Heart left ventricle (tissue), 16 donors: ENCODE measurements around the gene GRM8. TPM values are rescaled to one million over a fixed set of nuclear protein-coding genes. Genes with fewer than 3 reads are reported as not detected.

ENCODE experiments used
- ATAC-seq, 4 donors: fragments of 200-7000 bp; cut with Tn5 transposase; one replicate each; pipeline ENCODE4 v1.9.1; 2020 to 2022; ENCODE audit warnings: moderate library complexity in 4 of 4, mild to moderate bottlenecking in 3 of 4, moderate number of reproducible peaks in 1 of 4
- DNase-seq, 5 donors: peaks; one replicate each; pipeline ENCODE4 v3.0.0-alpha.2; 2020
- H3K27ac ChIP-seq, 12 donors: fragments of 200-600 bp; sonication (generic) in 4 of 12; one replicate each; pipeline versions ENCODE4 v1.5.0 to v1.8.0; 2016 to 2022; ENCODE audit warnings: mild to moderate bottlenecking in 2 of 12
- H3K27me3 ChIP-seq, 9 donors: fragments of 200-600 bp; sonication (generic) in 2 of 9; one replicate each; pipeline versions ENCODE4 v1.5.1 to v1.8.0; 2016 to 2022; ENCODE audit warnings: mild to moderate bottlenecking in 3 of 9
- H3K36me3 ChIP-seq, 9 donors: fragments of 200-600 bp; sonication (generic) in 2 of 9; one replicate each; pipeline versions ENCODE4 v1.5.0 to v1.8.0; 2018 to 2022; ENCODE audit warnings: mild to moderate bottlenecking in 2 of 9
- H3K4me1 ChIP-seq, 12 donors: fragments of 200-600 bp; sonication (generic) in 4 of 12; one replicate each; pipeline versions ENCODE4 v1.5.0 to v1.8.0; 2016 to 2022; ENCODE audit warnings: mild to moderate bottlenecking in 3 of 12
- H3K4me3 ChIP-seq, 12 donors: fragments of 200-600 bp; sonication (generic) in 4 of 12; one replicate each; pipeline versions ENCODE4 v1.5.0 to v1.8.0; 2017 to 2022; ENCODE audit warnings: mild to moderate bottlenecking in 9 of 12, moderate library complexity in 4 of 12
- H3K9me3 ChIP-seq, 12 donors: fragments of 200-600 bp; sonication (generic) in 4 of 12; one replicate each; pipeline versions ENCODE4 v1.5.0 to v1.8.0; 2016 to 2022; ENCODE audit warnings: mild to moderate bottlenecking in 1 of 12
- CTCF ChIP-seq, 12 donors: fragments of 200-600 bp; sonication (generic) in 4 of 12; IDR thresholded peaks; one replicate each; pipeline versions ENCODE4 v1.5.0 to v1.8.0; 2018 to 2022; ENCODE audit warnings: antibody characterized with exemption in 12 of 12, mild to moderate bottlenecking in 5 of 12
- POLR2A ChIP-seq, 2 donors: fragments of 450-650 bp; IDR thresholded peaks; one replicate each; pipeline ENCODE4 v1.6.1; 2017; ENCODE audit warnings: antibody characterized with exemption in 2 of 2, mild to moderate bottlenecking in 2 of 2, moderate library complexity in 2 of 2
- WGBS, 4 donors: extraction: QIAGEN DNeasy Blood & Tissue Kit in 2 of 4; methylation state at CpG; one replicate each; pipeline versions ENCODE4 v1.1.5 to v1.1.7; 2013 to 2018; 5-methylcytosine and 5-hydroxymethylcytosine counted together
- intact Hi-C, 10 donors: fragments of 100-400 bp; cut with DNase I; formaldehyde crosslinking; loops; one replicate each; pipeline versions ENCODE4 v1.11.1 to v1.14.2; 2022
- polyA plus RNA-seq, 2 donors: library from polyadenylated mRNA; stranded (reverse); fragments of 200-250 nt; gene quantifications; one replicate each; pipeline ENCODE4 v1.2.3, GENCODE V29; 2013
- total RNA-seq, 9 donors: library from RNA; depleted of rRNA in 2 of 9; stranded (reverse); fragments of >200 nt in 2 of 9; fragmentation: NEBNext Ultra II Directional in 3 of 9; extraction: Animal tissue kit (Norgen Biotek cat#: 25700) in 3 of 9; gene quantifications; one replicate each; pipeline versions ENCODE4 v1.1.0 to v1.2.4, GENCODE V29; 2016 to 2023
- donor health status: ischemic (EF 13 %, LVEDD 7.1; RV severe dilation, severe dysfunction).
- donor health status: healthy with polysubstance abuse.
- donor health status: DM: no; HTN: yes; CAD: no.
- donor health status: DM: no; HTN: no; CAD: no.
- donor health status: ischemic (EF 25% LVEDD 6.9; RV normal size, moderate dysfunction).
- donor health status: ischemic (EF 25% LVEDD 5.7; RV mildly dilated, moderate dysfunction).
- donor health status: healthy.
- donor health status: DM: yes; HTN: yes; CAD: no.
- donor health status: ischemic (EF 35%, LVEDD 5.7; RV mildly dilated, moderate dysfunction).
- donor health status: nonischemic (EF 11% LVEDD 7.7; RV severe dilation, severe dysfunction).
- donor health status: DM: yes; HTN: yes; CAD: no.
- donor health status: PGD.
- donor health status: ischemic (EF 29% LVEDD 5.4; RV normal size, mild dysfunction).
- donor health status: nonischemic (EF 23%, LVEDD 6.1; RV moderate dilation, normal function).

The GRM8 gene
- total and polyA plus RNA-seq, 11 donors, result 0.21 to 0.75 (median 0.32) TPM; not detected in 5

GRCh38 chr7:126535176-126535575, 717.6 kb downstream of the GRM8 start:
- DNase-seq (peak in 1 of 5 donors; percentile 24), ATAC-seq (peak in 2 of 4 donors; percentile 11 to 44)
- intact Hi-C loops, result no loop called here
- Histone ChIP-seq H3K4me1 (no peaks in the 10 kb centered on the region), H3K9me3 (no peaks in the 10 kb centered on the region), H3K27ac (no peak overlapping the region), H3K4me3 (no peak overlapping the region), H3K36me3 (no peaks in the 10 kb centered on the region), H3K27me3 (no peaks in the 10 kb centered on the region)
- 52 to 60% (median 56%) methylated on average over 5 of the region's 5 CpGs for WGBS, 4 donors
- no peak for TF ChIP-seq POLR2A (IDR thresholded peaks at IDR 0.05)
- no peak for TF ChIP-seq CTCF (IDR thresholded peaks at IDR 0.05)

- WGBS, 4 donors, result 79 to 82% (median 81%) methylated on average over 7 of the region's 7 CpGs
- no peak overlapping the region for H3K4me3 ChIP-seq
- H3K27ac ChIP-seq, result no peak overlapping the region
- no peaks in the 10 kb centered on the region for H3K36me3 ChIP-seq
- DNase-seq, result no peak
- ATAC-seq, result no peak
- H3K27me3 ChIP-seq, result no peaks in the 10 kb centered on the region
- TF ChIP-seq POLR2A (IDR thresholded peaks at IDR 0.05), result no peak
- no peak for TF ChIP-seq CTCF (IDR thresholded peaks at IDR 0.05)
- H3K4me1 ChIP-seq, result no peaks in the 10 kb centered on the region
- no peaks in the 10 kb centered on the region for H3K9me3 ChIP-seq
- intact Hi-C loops, result no loop called here
These were observed 719.0 kb downstream of the GRM8 start for GRCh38 chr7:126533715-126534114.

GRCh38 chr7:126529833-126530232, 722.9 kb downstream of the GRM8 start:
- Histone ChIP-seq H3K4me3 (no peak overlapping the region), H3K9me3 (no peaks in the 10 kb centered on the region), H3K27ac (no peak overlapping the region), H3K27me3 (no peaks in the 10 kb centered on the region), H3K36me3 (no peaks in the 10 kb centered on the region), H3K4me1 (no peaks in the 10 kb centered on the region)
- no peak for DNase-seq
- ATAC-seq, result no peak
- intact Hi-C loops, result no loop called here
- no peak for TF ChIP-seq POLR2A (IDR thresholded peaks at IDR 0.05)
- TF ChIP-seq CTCF (IDR thresholded peaks at IDR 0.05), result no peak

- Histone ChIP-seq H3K36me3 (no peaks in the 10 kb centered on the region), H3K9me3 (no peaks in the 10 kb centered on the region), H3K4me3 (no peak overlapping the region), H3K27ac (no peak overlapping the region), H3K4me1 (no peaks in the 10 kb centered on the region), H3K27me3 (no peaks in the 10 kb centered on the region)
- TF ChIP-seq CTCF (IDR thresholded peaks at IDR 0.05) (no peak), POLR2A (IDR thresholded peaks at IDR 0.05) (no peak)
- ATAC-seq (no peak), DNase-seq (no peak)
- intact Hi-C loops, result no loop called here
- WGBS, 4 donors, result 77 to 92% (median 86%) methylated on average over 3 of the region's 3 CpGs
These were observed 723.5 kb downstream of the GRM8 start for GRCh38 chr7:126529254-126529653.
